ENCODE measurements around the gene PHLDB1. TPM values are rescaled to one million over a fixed set of nuclear protein-coding genes. Genes with fewer than 3 reads are reported as not detected.

The PHLDB1 gene
- total and polyA plus RNA-seq, 2 of the 8 experiments (the other 6 are each of a cell fraction or from before 2014, with no cell fraction given), result 53.9 to 74.8 TPM

GRCh38 chr11:118694771-118695170, 87.4 kb downstream of the PHLDB1 start (continued):
- TF ChIP-seq CREB1 (IDR thresholded peaks at IDR 0.05) (no peak), RBBP5 (IDR thresholded peaks at IDR 0.05; ENCODE audit: borderline replicate concordance, low read depth, low read length) (no peak), BRCA1 (IDR thresholded peaks at IDR 0.05; ENCODE audit: low read depth, low read length) (no peak), CHD2 (IDR thresholded peaks at IDR 0.05; ENCODE audit: low read length) (no peak), ZNF274 (IDR thresholded peaks at IDR 0.05; ENCODE audit: borderline replicate concordance, extremely low read depth, low read length) (no peak), ASH2L (IDR thresholded peaks at IDR 0.05; ENCODE audit: low read length) (no peak), EGR1 (IDR thresholded peaks at IDR 0.05; ENCODE audit: borderline replicate concordance, low read depth, low read length) (no peak), SIX5 (IDR thresholded peaks at IDR 0.05; ENCODE audit: low read depth, low read length) (no peak)

Data from H1 (cell line).